Measurements from ENCODE around the gene AMOTL2. TPM values are rescaled to one million over a fixed set of nuclear protein-coding genes. Genes with fewer than 3 reads are reported as not detected.

The AMOTL2 gene
- polyA plus RNA-seq, 1 of the 3 experiments (the other 2 are of a cell fraction): 185 TPM

- Histone ChIP-seq H3K36me3 (replicated peaks in 1 of 2; ENCODE audit: control insufficient read depth in 1 of 2, insufficient read depth in 2 of 2, low read length in 1 of 2) (no peaks in the 10 kb centered on the region), H2AFZ (ENCODE audit: low read depth) (no peak overlapping the region), H3K4me1 (ENCODE audit: control insufficient read depth in 1 of 2, insufficient read depth in 2 of 2, low read depth in 1 of 2, low read length in 1 of 2) (peaks cover 8 to 74% of the 10 kb centered on the region in 2 experiments), H3K27ac (ENCODE audit: low read depth in 2 of 2, low read length in 1 of 2) (peak overlapping the region; percentile 56 to 99; a peak in 3 of 4 replicates), H3F3A (replicated peaks; ENCODE audit: insufficient read depth) (peaks cover 45% of the 10 kb centered on the region), H4K20me1 (ENCODE audit: insufficient read depth) (no peaks in the 10 kb centered on the region), H3K27me3 (ENCODE audit: insufficient read depth) (no peaks in the 10 kb centered on the region), H3K9ac (no peak overlapping the region), H3K9me2 (no peaks in the 10 kb centered on the region), H3K79me2 (ENCODE audit: insufficient read depth) (no peaks in the 10 kb centered on the region), H3K9me3 (no peaks in the 10 kb centered on the region), H3K4me2 (peak overlapping the region; percentile 43; the same call in 1 of the 2 replicates), H3K4me3 (ENCODE audit: low read depth in 2 of 2, low read length in 1 of 2) (no peak overlapping the region)
- no peak for TF ChIP-seq IRF3 (IDR thresholded peaks at IDR 0.05; ENCODE audit: low read depth, low read length)
- TF ChIP-seq EZH2phosphoT487 (IDR thresholded peaks at IDR 0.05; ENCODE audit: borderline replicate concordance, low read depth): no peak
- TF ChIP-seq, protein P1, sequence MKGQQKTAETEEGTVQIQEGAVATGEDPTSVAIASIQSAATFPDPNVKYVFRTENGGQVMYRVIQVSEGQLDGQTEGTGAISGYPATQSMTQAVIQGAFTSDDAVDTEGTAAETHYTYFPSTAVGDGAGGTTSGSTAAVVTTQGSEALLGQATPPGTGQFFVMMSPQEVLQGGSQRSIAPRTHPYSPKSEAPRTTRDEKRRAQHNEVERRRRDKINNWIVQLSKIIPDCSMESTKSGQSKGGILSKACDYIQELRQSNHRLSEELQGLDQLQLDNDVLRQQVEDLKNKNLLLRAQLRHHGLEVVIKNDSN (IDR thresholded peaks at IDR 0.05; ENCODE audit: borderline replicate concordance, low read depth): no peak
- TF ChIP-seq NFIC (IDR thresholded peaks at IDR 0.05; ENCODE audit: borderline replicate concordance): no peak
- TF ChIP-seq RAD21 (IDR thresholded peaks at IDR 0.05; ENCODE audit: low read length): no peak
- no peak for TF ChIP-seq YY1 (IDR thresholded peaks at IDR 0.05; ENCODE audit: low read depth)
- TF ChIP-seq SMC3 (IDR thresholded peaks at IDR 0.05; ENCODE audit: low read depth, low read length): no peak
- no peak for TF ChIP-seq FOXM1 (IDR thresholded peaks at IDR 0.05; ENCODE audit: low read depth)
- no peak for TF ChIP-seq MAX (IDR thresholded peaks at IDR 0.05; ENCODE audit: low read depth)
- TF ChIP-seq GABPA (IDR thresholded peaks at IDR 0.05; ENCODE audit: low read depth): no peak
- no peak for TF ChIP-seq MEF2A (IDR thresholded peaks at IDR 0.05; ENCODE audit: borderline replicate concordance, low read depth)
- no peak for TF ChIP-seq RFX5 (IDR thresholded peaks at IDR 0.05; ENCODE audit: low read length)
- no peak for TF ChIP-seq PBX3 (IDR thresholded peaks at IDR 0.05)
- TF ChIP-seq, protein P2, sequence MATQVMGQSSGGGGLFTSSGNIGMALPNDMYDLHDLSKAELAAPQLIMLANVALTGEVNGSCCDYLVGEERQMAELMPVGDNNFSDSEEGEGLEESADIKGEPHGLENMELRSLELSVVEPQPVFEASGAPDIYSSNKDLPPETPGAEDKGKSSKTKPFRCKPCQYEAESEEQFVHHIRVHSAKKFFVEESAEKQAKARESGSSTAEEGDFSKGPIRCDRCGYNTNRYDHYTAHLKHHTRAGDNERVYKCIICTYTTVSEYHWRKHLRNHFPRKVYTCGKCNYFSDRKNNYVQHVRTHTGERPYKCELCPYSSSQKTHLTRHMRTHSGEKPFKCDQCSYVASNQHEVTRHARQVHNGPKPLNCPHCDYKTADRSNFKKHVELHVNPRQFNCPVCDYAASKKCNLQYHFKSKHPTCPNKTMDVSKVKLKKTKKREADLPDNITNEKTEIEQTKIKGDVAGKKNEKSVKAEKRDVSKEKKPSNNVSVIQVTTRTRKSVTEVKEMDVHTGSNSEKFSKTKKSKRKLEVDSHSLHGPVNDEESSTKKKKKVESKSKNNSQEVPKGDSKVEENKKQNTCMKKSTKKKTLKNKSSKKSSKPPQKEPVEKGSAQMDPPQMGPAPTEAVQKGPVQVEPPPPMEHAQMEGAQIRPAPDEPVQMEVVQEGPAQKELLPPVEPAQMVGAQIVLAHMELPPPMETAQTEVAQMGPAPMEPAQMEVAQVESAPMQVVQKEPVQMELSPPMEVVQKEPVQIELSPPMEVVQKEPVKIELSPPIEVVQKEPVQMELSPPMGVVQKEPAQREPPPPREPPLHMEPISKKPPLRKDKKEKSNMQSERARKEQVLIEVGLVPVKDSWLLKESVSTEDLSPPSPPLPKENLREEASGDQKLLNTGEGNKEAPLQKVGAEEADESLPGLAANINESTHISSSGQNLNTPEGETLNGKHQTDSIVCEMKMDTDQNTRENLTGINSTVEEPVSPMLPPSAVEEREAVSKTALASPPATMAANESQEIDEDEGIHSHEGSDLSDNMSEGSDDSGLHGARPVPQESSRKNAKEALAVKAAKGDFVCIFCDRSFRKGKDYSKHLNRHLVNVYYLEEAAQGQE (IDR thresholded peaks at IDR 0.05; ENCODE audit: low read depth, low read length): no peak
- no peak for TF ChIP-seq GATA2 (CRISPR knock-in tag; IDR thresholded peaks at IDR 0.05)
- TF ChIP-seq FOXJ3 (CRISPR knock-in tag; IDR thresholded peaks at IDR 0.05): no peak
- TF ChIP-seq MXI1 (IDR thresholded peaks at IDR 0.05; ENCODE audit: low read depth, low read length): no peak
- no peak for TF ChIP-seq FOSL2 (IDR thresholded peaks at IDR 0.05; ENCODE audit: borderline replicate concordance, low read depth)
- TF ChIP-seq JUND (IDR thresholded peaks at IDR 0.05): no peak
- DNase-seq: no peak
- WGBS (ENCODE audit: low lambda C conversion rate): 82% methylated on average over 6 of the region's 6 CpGs
- CTCF ChIA-PET: interaction anchor here (1.0 to 1.7 kb wide), 3 partner anchors 23 to 46 kb away, joined by 3 to 8 read pairs (median 5); no protein-coding TSS in a partner anchor
- POLR2A ChIA-PET: no interaction called here
Observed at GRCh38 chr3:134332344-134332743, 41.9 kb downstream of the AMOTL2 start.

Measured in SK-N-SH (cell line).